ENCODE measurements around the gene MX1. TPM values are rescaled to one million over a fixed set of nuclear protein-coding genes. Genes with fewer than 3 reads are reported as not detected.

MX1 gene
- total and polyA plus RNA-seq, 2 donors = 54.5 to 148 TPM

DNA sequence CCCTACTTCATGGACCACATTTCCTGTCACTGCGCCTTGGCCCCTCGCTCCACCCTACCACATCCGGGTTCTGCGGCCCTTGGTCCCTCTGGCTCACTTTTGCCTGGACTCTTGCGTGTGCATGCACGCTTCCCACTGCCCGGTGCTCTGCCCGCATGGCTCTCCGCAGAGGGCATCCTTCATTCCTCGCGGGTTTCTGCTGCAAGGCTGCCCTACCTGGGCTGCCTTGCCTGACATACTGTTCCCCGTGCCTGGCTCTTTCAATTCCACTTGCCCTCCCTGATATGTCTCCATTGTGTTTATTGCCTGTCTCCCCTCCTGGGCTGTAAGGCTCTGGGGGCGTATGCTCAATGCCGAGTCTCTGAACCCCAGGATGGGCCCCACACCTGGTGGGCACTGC is 37.8 kb upstream of the MX1 start:
- no peak overlapping the region for H3K27ac ChIP-seq (ENCODE audit: low read depth in 1 of 2, low read length in 1 of 2)
- DNase-seq (ENCODE audit: low read depth in 6 of 9, low spot score in 9 of 9) = no peak
- no peaks in the 10 kb centered on the region for H3K27me3 ChIP-seq (ENCODE audit: control insufficient read depth in 2 of 2, insufficient read depth in 1 of 2, low read length in 1 of 2)
- H3K4me1 ChIP-seq (ENCODE audit: control insufficient read depth in 2 of 2, insufficient read depth in 2 of 2, low read length in 2 of 2) = no peaks in the 10 kb centered on the region
- H3K4me3 ChIP-seq (ENCODE audit: low read length in 2 of 2) = no peak overlapping the region
- WGBS = 98% methylated on average over 14 of the region's 14 CpGs
- H3K36me3 ChIP-seq (ENCODE audit: control insufficient read depth in 2 of 2, insufficient read depth in 2 of 2, low read length in 1 of 2) = peaks cover 36 to 74% of the 10 kb centered on the region in 2 donors
- peaks cover 0 to 2% of the 10 kb centered on the region in 2 donors for H3K9me3 ChIP-seq (ENCODE audit: control insufficient read depth in 2 of 2, insufficient read depth in 1 of 2, low read length in 1 of 2)

DNA sequence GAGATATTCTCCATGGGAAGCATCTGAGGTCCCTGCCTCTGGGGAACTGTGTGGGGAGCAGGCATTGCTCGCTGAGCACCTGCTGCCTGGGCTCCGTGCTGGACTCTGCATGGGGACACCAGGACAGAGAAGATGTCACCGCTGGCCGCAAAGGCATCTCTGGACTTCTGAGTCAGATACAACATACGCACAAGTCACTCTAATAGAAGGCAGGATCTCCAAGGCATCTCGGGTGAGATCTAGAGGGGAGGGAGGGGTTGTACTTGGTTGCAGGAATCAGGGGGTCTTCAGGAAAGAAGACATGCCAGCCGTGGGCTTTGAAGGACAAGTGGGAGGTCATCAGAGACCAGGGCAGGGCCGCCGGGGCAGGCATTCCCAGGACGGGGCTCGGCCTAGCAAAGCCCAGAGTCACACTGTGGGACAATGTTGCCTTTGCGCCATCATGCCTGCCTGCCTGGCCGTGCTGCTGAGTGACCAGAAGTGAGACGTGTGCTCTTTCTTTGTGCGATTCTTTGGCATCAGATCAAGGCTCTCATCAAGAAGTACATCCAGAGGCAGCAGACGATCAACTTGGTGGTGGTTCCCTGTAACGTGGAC is 35.9 kb upstream of the MX1 start:
- Histone ChIP-seq H3K27ac (ENCODE audit: low read depth in 1 of 2, low read length in 1 of 2) (no peak overlapping the region), H3K27me3 (ENCODE audit: control insufficient read depth in 2 of 2, insufficient read depth in 1 of 2, low read length in 1 of 2) (no peaks in the 10 kb centered on the region), H3K36me3 (ENCODE audit: control insufficient read depth in 2 of 2, insufficient read depth in 2 of 2, low read length in 1 of 2) (peaks cover 26 to 65% of the 10 kb centered on the region in 2 donors), H3K4me3 (ENCODE audit: low read length in 2 of 2) (no peak overlapping the region), H3K4me1 (ENCODE audit: control insufficient read depth in 2 of 2, insufficient read depth in 2 of 2, low read length in 2 of 2) (no peaks in the 10 kb centered on the region), H3K9me3 (ENCODE audit: control insufficient read depth in 2 of 2, insufficient read depth in 1 of 2, low read length in 1 of 2) (no peaks in the 10 kb centered on the region)
- 95% methylated on average over 17 of the region's 17 CpGs for WGBS
- no peak for DNase-seq (ENCODE audit: low read depth in 6 of 9, low spot score in 9 of 9)

DNA sequence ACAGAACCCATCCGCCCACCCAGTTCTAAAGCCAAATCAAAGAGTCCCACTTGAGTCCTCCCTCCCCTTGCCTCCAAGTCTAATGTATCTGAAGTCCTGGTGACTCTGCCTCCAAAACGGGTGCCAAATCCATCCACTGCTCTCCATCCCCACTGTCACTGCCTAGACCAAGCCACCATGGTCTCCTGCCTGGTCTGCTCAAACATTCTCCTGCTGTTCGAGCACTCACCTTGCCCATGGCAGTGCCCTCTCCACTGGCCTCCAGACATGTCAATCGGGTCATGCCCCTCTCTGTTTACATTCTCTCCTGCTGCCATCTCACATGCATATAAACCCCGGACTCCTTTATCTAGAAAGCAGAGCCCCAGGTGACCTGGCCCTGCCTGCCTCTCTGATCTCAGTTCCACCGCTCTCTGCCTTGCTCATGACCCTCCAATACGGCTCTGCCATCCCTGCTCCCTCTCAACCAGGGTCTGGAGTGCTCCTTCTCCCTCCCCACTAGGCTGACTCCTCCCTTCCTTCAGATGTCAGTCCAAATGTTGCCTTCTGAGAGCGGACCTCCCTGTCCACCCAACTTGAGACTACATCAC is 32.1 kb upstream of the MX1 start:
- WGBS = 98% methylated on average over 8 of the region's 8 CpGs
- Histone ChIP-seq H3K4me3 (ENCODE audit: low read length in 2 of 2) (no peak overlapping the region), H3K4me1 (ENCODE audit: control insufficient read depth in 2 of 2, insufficient read depth in 2 of 2, low read length in 2 of 2) (no peaks in the 10 kb centered on the region), H3K27ac (ENCODE audit: low read depth in 1 of 2, low read length in 1 of 2) (no peak overlapping the region), H3K36me3 (ENCODE audit: control insufficient read depth in 2 of 2, insufficient read depth in 2 of 2, low read length in 1 of 2) (peaks cover 32 to 68% of the 10 kb centered on the region in 2 donors), H3K9me3 (ENCODE audit: control insufficient read depth in 2 of 2, insufficient read depth in 1 of 2, low read length in 1 of 2) (no peaks in the 10 kb centered on the region), H3K27me3 (ENCODE audit: control insufficient read depth in 2 of 2, insufficient read depth in 1 of 2, low read length in 1 of 2) (no peaks in the 10 kb centered on the region)
- DNase-seq (ENCODE audit: low read depth in 6 of 9, low spot score in 9 of 9) = no peak

DNA sequence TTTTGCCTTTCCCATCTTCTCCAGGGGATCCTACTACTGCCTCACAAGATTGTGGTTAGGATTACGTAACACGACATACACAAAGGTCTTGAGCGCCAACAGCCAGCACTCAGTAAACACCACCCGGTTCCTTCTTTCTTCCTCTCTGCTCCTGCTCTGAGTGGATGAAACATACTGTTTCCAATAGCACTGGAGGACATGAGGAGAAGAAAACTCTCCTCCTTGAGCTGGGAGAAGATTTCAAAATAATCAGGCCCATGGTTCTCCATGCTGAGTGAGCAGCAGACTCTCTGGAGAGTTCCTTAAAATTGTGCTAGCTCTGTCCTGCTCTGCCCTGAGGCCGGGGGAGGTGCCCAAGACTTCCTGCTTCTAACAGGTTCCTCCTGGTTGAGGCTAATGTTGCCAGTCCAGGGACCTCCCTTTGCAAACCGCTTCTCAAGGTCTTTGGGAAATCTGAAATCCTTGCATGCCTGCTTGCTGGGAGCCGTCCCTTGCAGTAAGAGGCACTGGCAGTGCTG is 29.4 kb upstream of the MX1 start:
- H3K4me1 ChIP-seq (ENCODE audit: control insufficient read depth in 2 of 2, insufficient read depth in 2 of 2, low read length in 2 of 2) = no peaks in the 10 kb centered on the region
- H3K36me3 ChIP-seq (ENCODE audit: control insufficient read depth in 2 of 2, insufficient read depth in 2 of 2, low read length in 1 of 2) = peaks cover 41 to 73% of the 10 kb centered on the region in 2 donors
- no peaks in the 10 kb centered on the region for H3K9me3 ChIP-seq (ENCODE audit: control insufficient read depth in 2 of 2, insufficient read depth in 1 of 2, low read length in 1 of 2)
- no peaks in the 10 kb centered on the region for H3K27me3 ChIP-seq (ENCODE audit: control insufficient read depth in 2 of 2, insufficient read depth in 1 of 2, low read length in 1 of 2)
- no peak for DNase-seq (ENCODE audit: low read depth in 6 of 9, low spot score in 9 of 9)
- WGBS = 70% methylated on average over 7 of the region's 7 CpGs
- H3K27ac ChIP-seq (ENCODE audit: low read depth in 1 of 2, low read length in 1 of 2) = no peak overlapping the region
- H3K4me3 ChIP-seq (ENCODE audit: low read length in 2 of 2) = no peak overlapping the region

DNA sequence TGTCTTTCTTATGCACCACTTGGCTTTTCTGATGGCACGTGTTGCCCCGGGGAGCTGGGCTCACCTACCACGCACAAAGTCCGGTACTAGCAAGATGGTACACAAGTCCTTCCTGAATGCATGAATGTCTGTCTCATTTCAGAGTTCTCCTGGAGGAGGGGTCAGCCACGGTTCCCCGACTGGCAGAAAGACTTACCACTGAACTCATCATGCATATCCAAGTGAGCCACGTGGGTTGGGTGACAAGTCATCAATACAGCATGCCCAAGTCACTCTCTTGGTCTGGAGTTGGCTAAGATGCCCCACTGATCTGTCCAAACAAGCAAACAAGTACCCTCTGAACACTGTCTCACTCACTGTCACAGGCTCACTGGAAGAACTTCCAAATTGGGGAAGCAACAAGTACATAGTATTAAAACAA is 28.6 kb upstream of the MX1 start:
- WGBS = 98% methylated on average over 7 of the region's 7 CpGs
- Histone ChIP-seq H3K36me3 (ENCODE audit: control insufficient read depth in 2 of 2, insufficient read depth in 2 of 2, low read length in 1 of 2) (peaks cover 46 to 77% of the 10 kb centered on the region in 2 donors), H3K4me3 (ENCODE audit: low read length in 2 of 2) (no peak overlapping the region), H3K4me1 (ENCODE audit: control insufficient read depth in 2 of 2, insufficient read depth in 2 of 2, low read length in 2 of 2) (no peaks in the 10 kb centered on the region), H3K9me3 (ENCODE audit: control insufficient read depth in 2 of 2, insufficient read depth in 1 of 2, low read length in 1 of 2) (no peaks in the 10 kb centered on the region), H3K27me3 (ENCODE audit: control insufficient read depth in 2 of 2, insufficient read depth in 1 of 2, low read length in 1 of 2) (no peaks in the 10 kb centered on the region), H3K27ac (ENCODE audit: low read depth in 1 of 2, low read length in 1 of 2) (no peak overlapping the region)
- DNase-seq (ENCODE audit: low read depth in 6 of 9, low spot score in 9 of 9) = no peak

DNA sequence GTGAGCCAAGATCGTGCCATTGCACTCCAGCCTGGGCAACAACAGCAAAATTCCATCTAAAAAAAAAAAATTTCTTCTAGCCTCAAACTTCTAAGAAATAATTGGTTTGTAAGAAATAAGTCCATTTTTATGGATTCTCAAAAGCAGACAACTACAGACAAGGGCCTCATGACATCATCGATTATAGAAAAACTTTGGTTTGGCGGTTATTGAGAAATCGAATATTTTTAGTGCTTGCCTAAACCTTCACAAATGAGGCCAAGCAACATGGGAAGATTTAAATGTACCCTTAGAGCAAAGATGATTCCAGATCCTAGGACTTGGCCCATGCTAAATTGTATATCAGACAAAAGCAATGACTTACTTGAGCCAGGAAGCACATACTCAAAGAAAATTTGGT is 27.8 kb upstream of the MX1 start:
- no peak for DNase-seq (ENCODE audit: low read depth in 6 of 9, low spot score in 9 of 9)
- Histone ChIP-seq H3K4me1 (ENCODE audit: control insufficient read depth in 2 of 2, insufficient read depth in 2 of 2, low read length in 2 of 2) (no peaks in the 10 kb centered on the region), H3K4me3 (ENCODE audit: low read length in 2 of 2) (no peak overlapping the region), H3K9me3 (ENCODE audit: control insufficient read depth in 2 of 2, insufficient read depth in 1 of 2, low read length in 1 of 2) (no peaks in the 10 kb centered on the region), H3K27me3 (ENCODE audit: control insufficient read depth in 2 of 2, insufficient read depth in 1 of 2, low read length in 1 of 2) (no peaks in the 10 kb centered on the region), H3K36me3 (ENCODE audit: control insufficient read depth in 2 of 2, insufficient read depth in 2 of 2, low read length in 1 of 2) (peaks cover 54 to 79% of the 10 kb centered on the region in 2 donors), H3K27ac (ENCODE audit: low read depth in 1 of 2, low read length in 1 of 2) (no peak overlapping the region)
- over 99% methylated on average over 4 of the region's 4 CpGs for WGBS

DNA sequence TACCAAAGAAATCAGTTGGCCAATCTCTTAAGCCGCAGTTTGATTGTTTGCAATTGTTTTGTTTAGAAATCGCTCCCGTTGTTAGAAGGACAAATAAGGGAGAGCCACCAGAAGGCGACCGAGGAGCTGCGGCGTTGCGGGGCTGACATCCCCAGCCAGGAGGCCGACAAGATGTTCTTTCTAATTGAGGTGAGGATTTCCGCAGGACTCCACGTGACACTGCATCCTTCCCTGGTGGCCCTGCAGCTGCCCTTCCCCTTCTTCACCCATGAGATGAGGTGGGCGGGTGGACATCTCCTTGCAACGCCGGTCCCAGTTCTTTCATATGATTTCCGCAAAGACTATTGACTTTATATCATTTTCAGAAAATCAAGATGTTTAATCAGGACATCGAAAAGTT is 27.2 kb upstream of the MX1 start:
- H3K4me1 ChIP-seq (ENCODE audit: control insufficient read depth in 2 of 2, insufficient read depth in 2 of 2, low read length in 2 of 2) = peaks cover 0 to 2% of the 10 kb centered on the region in 2 donors
- no peaks in the 10 kb centered on the region for H3K9me3 ChIP-seq (ENCODE audit: control insufficient read depth in 2 of 2, insufficient read depth in 1 of 2, low read length in 1 of 2)
- H3K36me3 ChIP-seq (ENCODE audit: control insufficient read depth in 2 of 2, insufficient read depth in 2 of 2, low read length in 1 of 2) = peaks cover 60 to 83% of the 10 kb centered on the region in 2 donors
- H3K4me3 ChIP-seq (ENCODE audit: low read length in 2 of 2) = no peak overlapping the region
- 99% methylated on average over 16 of the region's 16 CpGs for WGBS
- H3K27ac ChIP-seq (ENCODE audit: low read depth in 1 of 2, low read length in 1 of 2) = no peak overlapping the region
- DNase-seq (ENCODE audit: low read depth in 6 of 9, low spot score in 9 of 9) = no peak
- H3K27me3 ChIP-seq (ENCODE audit: control insufficient read depth in 2 of 2, insufficient read depth in 1 of 2, low read length in 1 of 2) = no peaks in the 10 kb centered on the region

DNA sequence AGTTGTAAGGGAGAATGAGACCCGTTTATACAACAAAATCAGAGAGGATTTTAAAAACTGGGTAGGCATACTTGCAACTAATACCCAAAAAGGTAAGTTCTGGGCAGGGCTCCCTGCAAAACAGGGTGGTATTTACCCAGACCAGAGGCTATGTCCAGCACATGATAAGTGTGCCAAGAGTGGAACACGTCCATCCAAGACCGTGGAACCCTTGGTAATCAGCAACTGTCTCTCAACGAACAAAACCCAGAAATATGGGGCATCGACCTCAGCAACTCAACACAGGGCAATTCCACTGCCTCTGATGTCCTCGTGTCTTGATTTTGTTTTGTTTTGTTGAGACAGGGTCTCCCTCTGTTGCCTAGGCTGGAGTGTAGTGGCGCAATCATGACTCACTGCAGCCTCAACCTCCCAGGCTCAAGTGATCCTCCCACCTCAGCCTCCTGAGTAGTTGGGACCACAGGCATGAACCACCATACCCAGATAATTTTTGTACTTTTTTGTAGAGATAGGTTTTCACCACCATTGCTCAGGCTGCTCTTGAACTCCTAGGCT is 26.7 kb upstream of the MX1 start:
- Histone ChIP-seq H3K36me3 (ENCODE audit: control insufficient read depth in 2 of 2, insufficient read depth in 2 of 2, low read length in 1 of 2) (peaks cover 63 to 87% of the 10 kb centered on the region in 2 donors), H3K4me1 (ENCODE audit: control insufficient read depth in 2 of 2, insufficient read depth in 2 of 2, low read length in 2 of 2) (peaks cover 0 to 6% of the 10 kb centered on the region in 2 donors), H3K4me3 (ENCODE audit: low read length in 2 of 2) (no peak overlapping the region), H3K27me3 (ENCODE audit: control insufficient read depth in 2 of 2, insufficient read depth in 1 of 2, low read length in 1 of 2) (no peaks in the 10 kb centered on the region), H3K9me3 (ENCODE audit: control insufficient read depth in 2 of 2, insufficient read depth in 1 of 2, low read length in 1 of 2) (no peaks in the 10 kb centered on the region), H3K27ac (ENCODE audit: low read depth in 1 of 2, low read length in 1 of 2) (no peak overlapping the region)
- WGBS = 97% methylated on average over 7 of the region's 7 CpGs
- DNase-seq (ENCODE audit: low read depth in 6 of 9, low spot score in 9 of 9) = no peak

DNA sequence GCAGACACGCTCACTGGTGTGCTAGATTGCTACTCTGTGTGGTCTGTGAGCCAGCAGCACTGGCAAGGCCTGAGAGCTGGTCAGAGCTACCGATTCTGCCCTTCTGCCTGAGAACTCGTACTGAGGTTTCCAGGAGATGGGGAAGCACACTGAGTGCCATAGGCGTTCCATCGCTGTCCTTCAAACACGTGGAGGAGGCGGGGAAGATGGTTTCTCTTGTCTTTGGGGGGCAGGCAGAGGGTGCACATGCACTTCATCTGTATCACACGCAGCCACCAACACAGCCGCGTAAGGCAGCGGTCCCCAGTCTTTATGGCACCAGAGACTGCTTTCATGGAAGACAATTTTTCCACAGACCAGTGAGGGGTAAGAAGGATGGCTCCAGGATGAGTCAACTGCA is 23.8 kb upstream of the MX1 start:
- H3K9me3 ChIP-seq (ENCODE audit: control insufficient read depth in 2 of 2, insufficient read depth in 1 of 2, low read length in 1 of 2) = no peaks in the 10 kb centered on the region
- WGBS = 99% methylated on average over 11 of the region's 11 CpGs
- no peak overlapping the region for H3K27ac ChIP-seq (ENCODE audit: low read depth in 1 of 2, low read length in 1 of 2)
- H3K4me1 ChIP-seq (ENCODE audit: control insufficient read depth in 2 of 2, insufficient read depth in 2 of 2, low read length in 2 of 2) = peaks cover 0 to 6% of the 10 kb centered on the region in 2 donors
- no peaks in the 10 kb centered on the region for H3K27me3 ChIP-seq (ENCODE audit: control insufficient read depth in 2 of 2, insufficient read depth in 1 of 2, low read length in 1 of 2)
- H3K36me3 ChIP-seq (ENCODE audit: control insufficient read depth in 2 of 2, insufficient read depth in 2 of 2, low read length in 1 of 2) = peaks cover 55 to 82% of the 10 kb centered on the region in 2 donors
- no peak for DNase-seq (ENCODE audit: low read depth in 6 of 9, low spot score in 9 of 9)
- no peak overlapping the region for H3K4me3 ChIP-seq (ENCODE audit: low read length in 2 of 2)

Measured in thymus (tissue), 11 donors.